GM10248 (cell line): Measurements from ENCODE around the gene CAMTA1.
"Not testable (repeated sequence)": the region's sequence is repeated elsewhere in the genome, so short reads cannot be mapped to it uniquely, and the experiment has no call there.

Experiments
- CTCF ChIA-PET: fragments of 300-600 bp; sonication (Branson Sonifier 250); formaldehyde crosslinking; extraction: SDS; loops from one replicate; lab custom pipeline; 2021; ENCODE audit warnings: antibody characterized with exemption; lab: Yijun Ruan, JAX
- POLR2A ChIA-PET: fragments of 350-650 bp; sonication (Branson Sonifier 250); formaldehyde crosslinking; extraction: SDS; loops from one replicate; lab custom pipeline; 2020; ENCODE audit warnings: antibody characterized with exemption; lab: Yijun Ruan, JAX
- DNase-seq: peaks from one replicate; pipeline ENCODE4 v3.0.0; 2012; ENCODE audit errors: extremely low spot score
- TF ChIP-seq, protein P1 (sequence below): IDR thresholded peaks from 2 replicates; pipeline ENCODE4 v1.5.1; 2012; ENCODE audit warnings: mild to moderate bottlenecking, low read depth; ENCODE audit errors: extremely low read depth, missing control alignments, control extremely low read depth

CAMTA1 gene

DNA sequence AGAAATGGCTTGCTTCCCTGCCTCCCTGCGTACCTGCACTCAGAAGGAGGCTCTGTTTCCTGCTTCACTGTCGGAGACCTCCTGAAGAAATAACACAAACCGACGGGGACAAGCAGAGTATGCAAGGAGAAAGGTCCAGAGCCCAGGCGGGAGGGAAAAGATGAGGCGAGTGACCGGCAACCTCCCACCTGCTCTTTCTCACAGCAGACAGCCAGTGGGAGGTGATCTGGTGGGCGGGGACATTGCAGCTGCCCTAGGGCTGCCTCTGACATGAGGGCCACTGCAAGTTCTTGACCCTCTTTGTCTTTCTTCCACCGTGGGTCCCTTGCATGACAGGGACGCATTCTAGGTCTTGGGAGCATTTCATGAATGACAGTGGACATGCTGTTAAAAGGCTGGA lies 368.2 kb downstream of the CAMTA1 start:
- no peak for DNase-seq
- TF ChIP-seq, protein P1, sequence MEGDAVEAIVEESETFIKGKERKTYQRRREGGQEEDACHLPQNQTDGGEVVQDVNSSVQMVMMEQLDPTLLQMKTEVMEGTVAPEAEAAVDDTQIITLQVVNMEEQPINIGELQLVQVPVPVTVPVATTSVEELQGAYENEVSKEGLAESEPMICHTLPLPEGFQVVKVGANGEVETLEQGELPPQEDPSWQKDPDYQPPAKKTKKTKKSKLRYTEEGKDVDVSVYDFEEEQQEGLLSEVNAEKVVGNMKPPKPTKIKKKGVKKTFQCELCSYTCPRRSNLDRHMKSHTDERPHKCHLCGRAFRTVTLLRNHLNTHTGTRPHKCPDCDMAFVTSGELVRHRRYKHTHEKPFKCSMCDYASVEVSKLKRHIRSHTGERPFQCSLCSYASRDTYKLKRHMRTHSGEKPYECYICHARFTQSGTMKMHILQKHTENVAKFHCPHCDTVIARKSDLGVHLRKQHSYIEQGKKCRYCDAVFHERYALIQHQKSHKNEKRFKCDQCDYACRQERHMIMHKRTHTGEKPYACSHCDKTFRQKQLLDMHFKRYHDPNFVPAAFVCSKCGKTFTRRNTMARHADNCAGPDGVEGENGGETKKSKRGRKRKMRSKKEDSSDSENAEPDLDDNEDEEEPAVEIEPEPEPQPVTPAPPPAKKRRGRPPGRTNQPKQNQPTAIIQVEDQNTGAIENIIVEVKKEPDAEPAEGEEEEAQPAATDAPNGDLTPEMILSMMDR = no peak
- ChIA-PET CTCF (no interaction called here), POLR2A (no interaction called here)

DNA sequence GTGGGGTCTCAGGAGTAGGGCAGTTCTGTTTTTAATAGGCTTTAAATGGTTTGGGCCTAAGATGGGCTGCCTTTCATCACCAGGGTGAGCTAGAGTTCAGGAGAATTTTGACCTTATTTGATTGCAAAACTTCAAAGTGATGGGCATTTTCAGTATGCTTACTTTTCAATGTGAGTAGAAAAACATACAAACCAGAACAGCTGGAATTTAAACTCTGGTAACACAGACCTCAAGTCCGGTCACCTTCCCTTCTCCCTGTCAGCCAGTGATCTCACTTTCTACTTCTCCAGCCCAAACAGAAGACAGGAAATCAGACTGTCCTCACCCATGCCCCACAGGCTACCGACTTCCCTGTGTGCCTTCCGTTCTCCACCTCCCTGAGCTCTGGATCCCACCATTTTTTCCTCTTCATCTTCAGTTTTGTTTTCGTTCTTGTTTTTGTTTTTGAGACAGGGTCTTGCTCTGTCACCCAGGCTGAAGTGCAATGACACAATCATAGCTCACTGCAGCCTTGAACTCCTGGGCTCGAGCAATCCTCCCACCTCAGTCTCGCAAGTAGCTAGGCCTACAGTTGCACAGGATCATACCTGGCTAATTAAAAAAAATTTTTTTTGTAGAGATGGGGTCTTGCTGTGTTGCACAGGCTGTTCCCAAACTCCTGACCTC lies 374.0 kb downstream of the CAMTA1 start:
- ChIA-PET CTCF (interaction anchor here (1.2 kb wide), 1 partner anchor 12 kb away, joined by 3 read pairs; no protein-coding TSS in a partner anchor), POLR2A (no interaction called here)
- TF ChIP-seq, protein P1 = no peak
- DNase-seq = no peak

DNA sequence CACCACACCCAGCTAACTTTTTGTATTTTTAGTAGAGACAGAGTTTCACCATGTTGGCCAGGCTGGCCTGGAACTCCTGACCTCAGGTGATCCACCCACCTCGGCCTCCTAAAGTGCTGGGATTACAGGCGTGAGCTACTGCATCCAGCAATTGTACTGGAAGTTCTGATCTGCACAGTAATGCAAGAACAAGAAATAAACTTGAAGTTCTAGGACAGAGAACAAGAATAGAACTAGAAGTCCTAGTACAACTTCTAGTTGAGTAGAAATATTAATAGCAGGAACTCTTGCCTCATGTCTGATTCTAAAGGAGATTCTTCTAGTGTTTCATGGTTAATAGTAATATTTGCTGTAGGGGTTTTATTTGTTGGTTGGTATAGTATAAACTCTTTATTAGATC lies 383.3 kb downstream of the CAMTA1 start:
- CTCF ChIA-PET, DNase-seq, POLR2A ChIA-PET: not testable (repeated sequence)

DNA sequence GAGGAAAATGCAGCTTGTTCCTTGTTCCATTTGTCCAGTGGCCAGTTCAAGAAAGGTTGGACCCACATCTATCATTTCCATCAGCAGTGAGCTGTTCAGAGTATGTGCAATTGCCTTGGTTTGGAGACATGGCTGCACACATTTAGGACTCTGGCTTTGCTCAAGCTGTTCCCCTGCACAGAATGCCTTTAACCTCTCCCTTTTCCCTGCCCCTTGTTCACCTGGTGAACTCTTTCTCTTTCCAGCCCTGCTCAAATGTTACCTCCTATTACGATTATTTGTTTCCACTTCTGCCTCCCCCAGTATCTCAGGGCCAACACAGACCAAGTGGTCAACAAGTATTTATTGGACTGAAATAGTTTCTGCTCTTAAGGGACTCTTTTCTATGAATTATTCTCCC lies 385.9 kb downstream of the CAMTA1 start:
- TF ChIP-seq, protein P1 = no peak
- ChIA-PET CTCF (interaction anchor here (0.9 kb wide), 1 partner anchor 12 kb away, joined by 3 read pairs; no protein-coding TSS in a partner anchor), POLR2A (no interaction called here)
- DNase-seq = no peak

DNA sequence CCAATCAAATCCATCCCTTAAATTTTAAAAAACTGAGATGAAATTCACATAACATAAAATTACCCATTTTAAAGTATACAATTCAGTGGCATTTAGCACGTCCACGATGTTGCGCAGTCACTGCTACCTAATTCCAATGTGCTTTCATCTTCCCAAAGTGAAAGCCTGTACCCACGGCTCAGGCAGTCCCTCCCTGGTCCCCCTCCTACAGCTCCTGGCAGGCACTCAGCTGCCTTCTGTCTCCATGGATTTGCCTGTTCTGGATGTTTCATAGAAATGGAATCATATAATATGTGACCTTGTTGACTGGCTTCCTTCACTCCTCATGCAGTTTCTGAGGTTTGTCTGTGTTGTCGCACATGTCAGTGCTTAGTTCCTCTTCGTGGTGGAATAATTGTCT lies 386.3 kb downstream of the CAMTA1 start:
- CTCF ChIA-PET = interaction anchor here (0.9 kb wide), 1 partner anchor 13 kb away, joined by 3 read pairs; no protein-coding TSS in a partner anchor
- TF ChIP-seq, protein P1 = no peak
- DNase-seq = no peak
- POLR2A ChIA-PET = no interaction called here

DNA sequence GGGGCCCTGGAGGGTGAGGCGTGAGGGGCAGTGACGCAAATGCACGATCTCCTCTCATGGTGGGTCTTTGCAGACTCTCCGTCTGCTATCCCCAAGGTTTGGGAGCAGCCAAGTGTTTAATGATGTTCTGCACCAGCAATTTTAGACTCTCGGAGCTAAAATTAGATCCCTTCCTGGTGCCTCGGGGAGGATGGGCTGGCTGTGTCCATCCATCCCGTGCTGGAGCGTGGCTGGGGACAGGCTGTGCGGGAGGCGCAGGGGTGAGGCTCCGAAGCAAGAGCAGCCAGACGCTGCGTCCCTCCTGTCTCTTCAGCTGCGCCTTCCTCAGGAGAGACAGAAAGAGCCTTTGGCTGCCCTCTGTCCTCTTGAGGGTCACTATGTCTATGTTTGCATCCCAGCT lies 387.6 kb downstream of the CAMTA1 start:
- POLR2A ChIA-PET = no interaction called here
- DNase-seq = no peak
- CTCF ChIA-PET = no interaction called here
- TF ChIP-seq, protein P1 = no peak

DNA sequence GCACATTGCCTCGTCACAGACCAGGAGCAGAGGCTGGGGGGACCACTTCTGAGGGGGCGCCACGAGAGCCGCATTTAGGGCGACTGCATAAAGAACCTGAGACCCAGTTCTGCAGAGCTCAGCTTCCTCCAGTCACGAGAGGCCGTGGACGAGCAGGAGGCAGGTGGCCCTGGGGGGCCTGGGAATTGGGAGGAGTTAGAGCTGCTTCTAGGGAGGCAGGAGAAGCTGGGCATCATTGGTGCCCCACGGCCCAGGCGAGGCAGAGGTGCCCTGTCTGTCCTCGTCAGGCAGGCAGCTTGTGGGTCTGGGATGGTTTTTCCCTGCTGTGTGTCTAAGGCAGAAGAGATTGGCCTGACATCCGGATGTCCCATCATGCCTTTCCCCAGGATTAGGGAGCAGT lies 389.3 kb downstream of the CAMTA1 start:
- POLR2A ChIA-PET = no interaction called here
- DNase-seq = no peak
- TF ChIP-seq, protein P1 = no peak
- CTCF ChIA-PET = no interaction called here
